Dedifferentiated amniotic fluid mesenchymal stem cell (primary cell): ENCODE measurements around the gene GFPT2.

Experiments
- DNase-seq: peaks from one replicate; pipeline ENCODE4 v3.0.0-alpha.2; 2016; ENCODE audit errors: extremely low spot score

Gene GFPT2

DNA sequence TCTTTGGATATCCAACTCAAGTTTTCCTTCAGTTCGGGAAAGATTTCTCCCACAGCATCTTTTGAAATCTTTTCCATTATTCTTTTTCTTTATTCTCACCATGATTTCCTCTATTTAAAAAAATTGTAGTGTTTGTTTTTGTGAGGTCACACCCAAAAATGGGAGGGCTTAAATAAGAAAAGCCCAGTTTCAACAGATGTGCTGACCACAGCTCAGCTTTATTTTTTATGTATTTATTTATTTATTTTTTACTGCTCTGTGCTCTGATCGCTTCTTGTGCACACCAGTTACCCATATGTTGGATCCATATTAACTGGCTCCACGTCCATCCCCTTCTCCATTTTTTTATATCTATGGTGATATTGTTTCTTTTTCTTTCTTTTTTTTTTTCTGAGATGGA lies 20.3 kb downstream of the GFPT2 start:
- no peak for DNase-seq

DNA sequence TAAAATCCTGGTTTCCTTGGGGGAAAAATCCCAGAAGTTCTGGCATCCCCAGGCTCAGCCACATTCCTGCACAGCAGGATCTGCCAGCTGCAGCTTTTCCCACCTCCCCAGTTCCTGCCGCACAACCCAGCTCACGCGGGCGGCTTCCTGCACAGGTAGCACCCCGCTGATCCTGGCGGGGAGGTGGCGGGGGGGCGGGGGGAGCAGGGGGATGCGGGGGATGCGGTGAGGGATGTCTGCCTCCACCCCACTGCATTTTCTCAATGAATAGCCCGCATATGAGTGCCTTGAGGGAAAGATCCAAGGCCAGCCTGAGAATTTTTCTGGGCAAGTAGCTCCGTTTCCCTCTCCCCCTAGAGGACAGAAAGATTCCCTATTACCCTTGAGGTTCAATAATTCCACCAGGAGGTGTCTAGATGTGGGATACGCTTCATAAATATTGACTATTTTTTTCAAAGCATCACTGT lies 21.1 kb downstream of the GFPT2 start:
- no peak for DNase-seq

DNA sequence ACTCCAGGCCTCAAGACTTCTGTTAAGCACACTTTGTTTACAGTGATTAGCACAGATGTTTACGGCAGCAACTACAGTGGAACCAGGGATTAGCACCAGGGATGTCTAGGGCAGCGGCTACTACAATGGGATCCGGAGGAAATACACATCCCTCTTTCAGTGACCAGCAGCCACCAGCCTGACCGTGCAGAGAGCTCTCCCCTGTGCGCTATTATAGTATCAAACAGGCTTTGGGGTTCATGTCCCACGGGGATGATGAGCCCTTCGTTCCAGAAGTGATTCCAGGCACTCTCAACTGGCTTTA lies 21.5 kb downstream of the GFPT2 start:
- no peak for DNase-seq

DNA sequence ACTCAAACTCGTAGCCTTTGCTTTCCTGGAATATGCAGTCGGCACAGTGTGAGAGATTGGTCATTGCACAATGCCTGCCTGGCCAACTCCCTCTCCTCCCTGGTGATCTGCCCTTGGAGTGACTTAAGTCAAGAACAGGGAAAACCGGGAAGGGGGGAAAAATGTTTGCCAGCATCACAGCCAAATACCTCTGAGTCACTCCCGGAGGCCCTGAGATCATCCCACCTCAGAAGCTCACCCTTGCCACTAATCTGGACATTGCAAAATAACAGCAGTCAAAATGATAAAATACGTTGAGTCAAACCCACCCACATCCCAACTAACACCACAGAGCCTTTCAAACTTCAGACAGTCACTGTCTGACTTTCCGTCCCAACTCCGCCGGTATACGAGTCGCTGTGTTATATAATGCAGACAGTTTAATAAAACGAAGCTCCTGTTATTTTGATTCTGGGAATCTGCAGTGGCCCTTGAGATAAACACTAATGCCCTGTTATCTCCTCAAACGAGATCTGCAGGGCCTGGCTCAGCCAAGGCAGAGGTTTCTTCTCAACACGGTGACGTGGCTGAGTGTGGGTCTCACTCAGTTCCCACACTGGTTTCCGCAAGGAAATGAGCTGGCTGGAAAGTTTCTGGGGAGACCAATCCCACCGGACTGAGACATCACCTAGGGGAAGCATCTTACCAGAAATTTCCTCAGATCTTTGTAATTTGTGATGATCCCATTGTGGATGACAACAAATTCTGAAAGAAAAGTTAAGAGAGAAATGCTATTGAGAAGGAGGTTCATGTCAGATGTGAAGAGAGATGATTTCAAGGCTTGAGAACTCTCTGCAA lies 22.1 kb downstream of the GFPT2 start:
- peak; percentile 50 for DNase-seq

DNA sequence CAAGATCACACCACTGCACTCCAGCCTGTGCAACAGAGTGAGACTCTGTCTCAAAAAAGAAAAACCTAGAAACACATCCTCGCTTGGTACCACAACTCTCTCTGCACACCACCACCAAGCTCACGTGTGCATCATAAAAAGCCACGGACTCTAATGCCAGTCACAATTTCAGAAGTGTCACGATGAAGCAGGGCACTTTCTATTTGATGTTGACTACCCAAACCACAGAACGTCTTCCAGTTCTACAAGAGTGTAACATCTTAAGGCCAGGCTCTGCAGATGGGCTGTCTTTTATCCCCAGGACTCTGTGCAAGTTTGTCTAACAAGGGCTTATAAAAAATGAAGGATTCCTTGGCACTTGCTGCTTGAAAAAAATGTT lies 22.9 kb downstream of the GFPT2 start:
- no peak for DNase-seq

DNA sequence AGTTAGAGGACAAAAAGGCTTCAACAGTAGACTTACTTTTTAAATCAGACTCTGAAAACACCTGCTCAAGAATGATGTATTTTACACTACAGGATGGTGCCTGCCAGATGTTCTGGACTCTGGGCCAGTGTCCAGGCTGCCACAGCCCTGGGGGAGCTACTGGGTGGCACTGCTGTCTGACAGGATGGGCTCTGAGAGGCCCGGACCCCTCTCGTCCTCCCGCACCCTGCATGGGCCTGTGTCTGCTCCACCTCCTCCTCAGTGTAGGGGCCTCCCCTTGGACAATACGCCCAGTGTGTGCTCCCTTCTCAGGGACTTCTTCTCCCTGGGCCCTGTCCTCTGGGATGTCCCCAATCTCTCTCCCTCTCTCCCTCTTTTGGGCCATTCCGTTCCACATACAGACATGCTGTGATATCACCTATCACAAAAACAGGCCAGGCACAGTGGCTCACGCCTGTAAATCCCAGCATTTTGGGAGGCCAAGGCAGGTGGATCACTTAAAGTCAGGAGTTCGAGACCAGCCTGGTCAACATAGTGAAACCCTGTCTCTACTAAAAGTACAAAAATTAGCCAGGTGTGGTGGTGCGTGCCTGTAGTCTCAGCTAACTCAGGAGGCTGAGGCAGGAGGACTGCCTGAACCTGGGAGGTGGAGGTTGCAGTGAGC lies 23.4 kb downstream of the GFPT2 start:
- no peak for DNase-seq

DNA sequence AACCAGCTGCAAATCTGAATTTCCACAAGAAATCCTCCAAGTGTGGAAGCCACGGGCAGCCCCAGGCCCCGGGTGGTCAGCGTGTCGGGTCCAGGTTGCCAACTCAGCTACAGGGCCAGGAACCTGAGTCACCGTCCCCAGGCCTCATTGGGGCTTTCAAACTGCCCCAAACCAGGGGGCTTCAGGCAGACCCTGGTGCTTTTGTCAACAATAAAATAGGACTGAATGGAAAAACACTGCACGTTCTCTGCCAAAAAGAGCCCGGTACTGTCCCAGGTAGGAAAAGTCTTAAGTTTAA lies 24.0 kb downstream of the GFPT2 start:
- DNase-seq: no peak

DNA sequence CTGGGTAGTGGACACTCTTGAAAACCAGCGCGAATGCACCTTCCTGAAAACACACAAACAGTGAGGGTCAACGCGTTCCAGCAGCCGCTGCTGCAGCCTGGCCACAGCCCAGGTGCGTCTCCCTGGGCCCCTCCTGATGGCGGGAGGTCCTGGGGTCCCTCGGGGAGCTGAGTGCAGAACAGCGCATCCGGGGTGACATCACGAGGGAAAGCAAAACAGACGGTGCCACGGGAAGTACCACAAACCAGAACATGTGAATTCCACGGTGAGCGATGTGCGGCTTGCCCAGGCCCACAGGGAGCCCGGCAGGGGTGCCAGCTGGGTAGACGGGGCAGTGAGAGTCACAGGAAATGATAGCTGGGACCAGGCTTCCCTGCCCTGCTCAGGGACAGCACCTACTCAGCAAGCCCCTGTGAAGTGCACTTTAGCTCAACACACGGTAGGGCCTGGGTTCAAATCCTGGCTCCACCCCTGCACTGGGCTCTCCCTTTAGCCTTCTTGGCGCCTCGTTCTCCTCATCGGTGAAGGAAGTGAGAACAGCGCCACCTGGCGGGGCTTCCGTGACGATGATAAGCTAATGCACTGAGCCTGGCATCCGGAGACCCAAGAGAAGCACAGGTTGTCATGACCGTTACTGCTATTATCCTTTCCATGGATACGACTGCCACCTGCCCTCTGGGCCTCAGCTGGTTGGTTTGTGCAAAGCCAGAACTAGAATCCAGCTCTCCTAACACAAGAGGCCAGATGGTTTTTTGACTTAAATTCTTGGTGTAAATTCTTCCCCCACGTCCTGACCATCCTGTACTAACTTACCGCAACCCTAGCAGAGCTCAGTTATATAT lies 24.6 kb downstream of the GFPT2 start:
- no peak for DNase-seq

DNA sequence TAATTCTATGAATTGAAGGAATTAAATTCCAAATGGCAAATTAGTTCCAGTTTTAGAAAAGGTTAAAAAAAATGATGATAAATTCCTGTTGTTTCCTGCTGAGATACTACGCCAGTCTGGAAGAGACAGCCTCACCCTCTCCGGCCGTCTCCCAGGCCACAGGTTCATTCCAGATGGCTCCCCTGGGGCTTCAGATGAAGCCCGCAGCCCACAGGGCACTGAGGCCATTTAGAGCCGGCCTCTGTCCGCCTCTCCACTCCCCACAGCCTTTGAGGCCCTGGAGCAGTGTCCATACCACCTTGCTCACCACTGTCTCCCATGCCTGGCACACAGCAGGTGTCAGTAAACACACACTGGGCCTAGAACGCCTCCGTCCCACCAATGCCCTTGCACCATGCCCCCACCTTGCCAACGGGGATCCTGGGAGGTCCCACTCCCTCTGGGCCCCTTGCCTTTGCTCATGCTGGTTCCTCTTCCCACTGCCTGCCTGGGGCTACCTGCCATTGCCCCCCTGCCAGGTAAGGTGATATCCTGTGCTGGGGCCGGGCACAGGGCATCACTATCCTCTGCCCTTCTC lies 26.1 kb downstream of the GFPT2 start:
- DNase-seq: no peak

DNA sequence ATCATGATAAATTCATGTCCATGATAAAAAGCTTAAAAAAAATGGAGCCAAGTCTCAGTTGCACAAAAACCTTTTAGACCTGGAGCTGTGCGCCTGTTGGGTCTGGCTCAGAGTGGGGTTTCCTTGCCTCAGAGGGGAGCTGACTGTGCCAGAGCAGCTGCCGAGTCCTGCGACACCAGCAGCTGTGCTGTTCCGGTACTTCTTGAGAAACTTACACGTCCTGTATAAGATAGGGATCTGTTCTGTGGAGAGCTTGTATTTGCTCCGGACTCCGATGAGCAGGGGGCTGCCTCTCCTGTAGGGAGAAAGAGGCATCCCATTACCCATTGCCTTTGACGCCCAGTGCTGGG lies 28.6 kb downstream of the GFPT2 start:
- no peak for DNase-seq

DNA sequence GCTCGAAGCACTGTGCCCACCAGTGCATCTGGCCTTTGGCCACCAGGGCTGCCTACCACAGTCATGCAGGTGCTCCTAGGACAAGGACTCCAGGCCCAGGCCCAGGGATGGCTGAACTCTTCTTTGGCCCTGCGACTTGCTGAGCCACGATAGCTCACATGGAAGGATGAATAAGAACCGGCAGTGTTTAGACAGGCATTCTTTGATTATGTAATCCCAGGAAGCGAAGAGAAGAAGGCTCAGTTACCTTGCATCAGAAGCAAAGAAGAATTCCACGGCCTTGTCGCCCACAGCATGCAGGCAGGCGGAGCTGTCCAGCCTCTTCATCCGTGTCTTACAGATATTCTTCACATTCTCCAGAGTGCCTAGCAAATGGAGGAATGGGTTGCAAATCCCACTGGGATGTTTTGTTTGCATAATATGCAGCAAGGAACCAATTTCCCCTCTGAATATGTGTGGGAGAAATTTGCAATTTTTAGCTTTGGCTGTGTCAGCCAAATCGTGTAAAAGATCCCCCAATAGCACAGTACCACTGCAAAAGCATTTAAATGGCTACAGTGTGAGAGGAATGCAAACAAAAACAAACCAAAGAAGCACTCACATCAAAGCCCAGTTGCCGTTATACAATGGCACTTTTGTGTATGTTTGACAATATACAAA lies 29.1 kb downstream of the GFPT2 start:
- peak; percentile 28 for DNase-seq

DNA sequence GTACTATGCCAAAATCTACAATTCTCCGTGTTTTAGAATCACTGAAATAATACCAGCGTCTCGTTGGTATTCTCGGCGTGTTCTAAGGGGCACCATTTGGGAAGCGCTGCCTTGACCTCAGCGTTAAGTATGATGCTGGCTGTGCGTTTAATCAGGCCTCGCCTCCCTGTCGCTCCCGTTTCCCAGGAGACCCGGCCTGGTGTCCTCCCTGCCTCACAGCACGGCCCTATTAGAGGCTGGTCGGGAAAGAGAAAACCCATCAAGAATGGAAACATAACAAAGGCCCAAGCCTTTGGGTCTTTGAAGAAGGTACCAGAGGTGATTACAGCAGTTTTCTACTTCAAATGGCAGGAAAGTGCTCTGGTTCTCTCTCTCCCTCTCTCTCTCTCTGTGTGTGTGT lies 30.0 kb downstream of the GFPT2 start:
- no peak for DNase-seq

DNA sequence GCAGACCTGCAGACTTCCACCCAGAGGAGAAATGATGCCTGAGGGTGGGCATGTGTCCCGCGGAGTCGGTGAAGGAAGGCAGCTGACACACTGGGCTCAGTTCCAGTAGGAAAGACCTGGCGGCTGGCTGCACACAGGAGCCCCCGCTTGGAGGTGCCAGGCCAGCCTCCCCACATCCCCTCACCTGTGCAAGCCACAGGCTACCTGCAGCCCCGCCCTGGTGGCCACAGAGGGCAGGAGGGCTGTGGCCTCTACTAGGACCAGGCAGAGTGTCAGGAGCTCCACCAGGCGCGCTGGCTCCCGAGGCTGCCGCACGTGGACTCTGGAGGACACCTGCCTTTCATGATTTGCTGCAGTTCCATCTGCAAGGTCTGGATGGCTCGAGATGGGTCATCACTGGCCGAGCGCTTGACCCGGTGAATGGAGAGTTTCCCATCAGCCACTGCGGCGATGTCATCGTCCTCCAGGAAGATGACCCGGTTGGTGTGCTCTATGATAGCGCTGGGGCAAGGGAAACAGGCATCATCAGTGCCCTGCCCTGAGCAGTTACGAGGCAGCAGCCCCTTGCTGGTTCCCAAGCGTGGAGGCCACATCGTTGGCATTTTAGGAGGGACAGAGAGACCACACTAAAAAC lies 34.6 kb downstream of the GFPT2 start:
- DNase-seq: no peak

DNA sequence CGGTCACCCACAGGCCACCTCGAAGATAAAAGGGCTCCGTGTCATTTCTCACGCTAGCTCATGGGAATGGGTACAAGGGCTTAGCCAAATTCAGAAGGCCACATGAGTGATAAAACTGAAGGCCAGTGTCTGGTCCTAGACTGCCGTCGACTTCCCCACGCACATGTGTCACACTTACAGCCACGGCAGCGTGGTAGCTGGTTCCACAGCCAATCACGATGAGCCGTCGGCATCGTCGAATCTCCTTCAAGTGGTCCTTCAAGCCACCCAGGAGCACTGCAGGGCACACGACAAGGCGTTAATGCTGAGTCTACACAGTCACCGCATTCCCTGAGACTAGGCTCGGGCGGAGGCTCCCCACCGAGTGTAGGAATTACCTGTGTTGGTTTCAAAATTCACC lies 36.5 kb downstream of the GFPT2 start:
- no peak for DNase-seq

DNA sequence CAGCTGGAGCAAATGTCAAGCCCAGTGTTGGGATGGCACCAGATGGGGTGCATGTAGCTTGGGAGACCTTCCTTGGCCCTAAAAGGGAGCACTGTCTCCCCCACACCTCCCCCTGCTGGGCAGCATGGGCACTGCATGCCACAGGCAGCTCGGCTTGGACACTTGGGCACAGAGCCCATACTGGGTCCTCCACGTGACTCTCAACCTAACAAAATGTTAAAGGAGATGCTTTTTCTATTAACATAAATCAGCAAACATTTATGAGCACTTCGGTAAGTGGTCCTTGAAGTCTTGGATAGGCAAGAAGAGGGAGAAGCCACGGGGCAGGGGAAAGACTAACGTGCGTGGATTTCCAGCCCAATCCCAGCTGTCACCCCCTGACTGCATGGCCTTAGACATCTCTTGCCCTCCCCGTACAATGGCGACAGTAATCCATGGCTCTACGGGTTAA lies 37.3 kb downstream of the GFPT2 start:
- DNase-seq: peak; percentile 53

DNA sequence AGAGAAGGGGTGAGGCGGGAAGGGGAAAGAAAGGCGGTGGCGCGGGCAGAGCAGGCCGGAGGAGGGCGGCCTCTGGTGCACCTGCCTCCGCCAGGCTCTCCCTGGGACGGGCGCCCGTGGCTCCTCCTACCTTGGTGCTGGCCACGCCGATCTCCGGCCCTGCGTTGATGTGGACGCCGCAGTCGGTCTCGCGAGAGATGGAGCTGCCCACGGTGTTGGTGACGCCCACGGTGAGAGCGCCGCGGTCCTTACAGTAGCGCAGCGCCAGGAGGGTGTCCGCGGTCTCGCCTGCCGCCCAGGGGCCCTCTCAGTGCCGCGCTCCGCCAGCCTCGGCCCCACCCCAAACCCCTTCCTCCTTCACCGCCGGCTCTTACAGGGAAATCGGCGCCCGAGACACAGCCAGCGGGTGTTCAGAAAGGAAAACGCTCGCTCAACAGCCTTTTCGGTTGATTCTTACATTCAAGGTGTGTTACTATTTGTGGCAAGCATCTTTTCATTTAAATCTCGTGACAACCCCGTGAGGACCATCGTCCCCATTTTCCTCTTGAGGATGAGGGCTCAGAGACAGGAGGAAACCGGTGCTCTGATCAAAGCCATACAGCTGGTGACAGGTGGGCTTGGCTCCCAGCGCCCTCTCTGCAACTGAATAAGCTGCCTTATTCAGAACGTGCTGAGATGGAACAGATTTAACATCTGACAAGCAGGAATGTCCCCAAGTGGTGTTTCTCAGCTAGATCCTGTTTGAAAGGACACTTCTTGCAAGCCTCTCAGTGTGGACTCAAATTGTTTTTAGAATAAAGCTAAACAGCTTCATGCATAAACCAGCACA lies 39.2 kb downstream of the GFPT2 start:
- DNase-seq: peak; percentile 70

DNA sequence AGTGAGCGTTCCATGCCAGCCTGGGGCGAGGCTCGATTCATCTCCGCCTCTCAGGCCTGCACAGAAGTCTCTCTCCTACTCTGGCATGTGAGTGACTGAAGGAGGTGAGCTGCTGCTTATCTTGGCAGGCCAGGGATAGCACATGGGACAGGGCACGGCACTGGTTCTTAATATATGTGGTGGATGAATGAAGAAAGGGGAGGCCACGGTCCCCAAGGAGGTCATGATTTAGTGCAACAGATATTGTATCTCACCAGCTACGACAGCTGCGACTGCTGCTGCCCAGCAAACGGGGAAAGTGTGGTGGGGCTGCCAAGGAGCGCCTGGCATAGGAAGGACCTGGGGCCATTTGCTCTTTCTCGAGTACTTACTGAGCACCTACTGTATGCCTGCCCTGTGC lies 41.9 kb downstream of the GFPT2 start:
- no peak for DNase-seq

DNA sequence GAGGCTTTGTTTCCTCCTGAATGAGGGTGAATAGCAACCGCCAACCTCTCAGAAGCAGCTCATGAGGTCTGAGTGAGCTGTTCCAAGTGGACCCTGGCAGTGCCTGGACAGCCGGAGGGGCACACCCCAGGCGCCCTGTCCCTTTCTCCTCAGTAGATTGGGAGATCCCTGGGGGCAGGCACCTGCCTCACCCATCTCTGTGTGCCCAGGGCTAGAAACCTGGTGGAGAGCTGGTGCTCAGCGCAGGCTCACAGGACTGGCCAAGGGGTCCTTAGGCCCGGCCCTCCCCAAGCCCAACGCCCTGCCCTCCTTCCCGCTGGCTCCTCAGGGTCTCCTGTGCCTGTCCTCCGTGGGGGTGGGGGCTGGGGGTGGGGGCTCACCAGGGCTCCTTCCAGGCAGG lies 46.3 kb downstream of the GFPT2 start:
- no peak for DNase-seq

DNA sequence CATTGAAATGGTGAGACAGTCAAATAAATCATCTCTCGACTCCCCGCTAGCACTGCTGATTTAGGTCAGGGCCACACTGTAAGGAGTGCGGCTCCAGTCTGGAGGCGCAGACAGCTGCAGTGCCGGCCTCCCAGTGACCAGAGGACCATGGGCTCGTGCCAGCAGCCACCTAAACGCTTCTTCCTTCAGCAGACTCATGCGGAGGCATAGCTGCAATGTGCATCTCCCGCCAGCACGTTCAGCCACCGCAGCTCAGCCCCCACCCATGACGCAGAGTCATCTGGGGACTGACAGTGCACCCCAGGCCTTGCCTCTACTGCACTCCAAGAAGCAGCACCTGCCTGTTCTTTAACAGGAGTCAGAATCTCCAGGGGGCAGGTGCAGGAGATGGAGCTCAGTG lies 47.7 kb downstream of the GFPT2 start:
- no peak for DNase-seq
